ENCODE data around the gene SEMA3D.

Gene SEMA3D

GRCh38 chr7:85070967-85071628, 115.8 kb downstream of the SEMA3D start:
- Histone ChIP-seq H3K4me1 (ENCODE audit: low read length) (no peaks in the 10 kb centered on the region), H3K79me2 (ENCODE audit: low read length) (no peaks in the 10 kb centered on the region), H3K9me3 (ENCODE audit: insufficient read depth, low read length) (no peaks in the 10 kb centered on the region), H3K4me3 (ENCODE audit: low read length) (no peak overlapping the region), H3K27me3 (ENCODE audit: low read depth, low read length) (no peaks in the 10 kb centered on the region), H4K20me1 (ENCODE audit: insufficient read depth, low read length) (no peaks in the 10 kb centered on the region), H3K9ac (ENCODE audit: low read length) (no peak overlapping the region), H3K4me2 (ENCODE audit: low read length) (no peak overlapping the region), H3K36me3 (replicated peaks; ENCODE audit: low read depth, low read length) (no peaks in the 10 kb centered on the region), H3K27ac (ENCODE audit: low read length) (no peak overlapping the region), H2AFZ (ENCODE audit: low read depth, low read length) (no peak overlapping the region)
- TF ChIP-seq EZH2phosphoT487 (IDR thresholded peaks at IDR 0.05; ENCODE audit: low read depth): no peak
- TF ChIP-seq, protein P1, sequence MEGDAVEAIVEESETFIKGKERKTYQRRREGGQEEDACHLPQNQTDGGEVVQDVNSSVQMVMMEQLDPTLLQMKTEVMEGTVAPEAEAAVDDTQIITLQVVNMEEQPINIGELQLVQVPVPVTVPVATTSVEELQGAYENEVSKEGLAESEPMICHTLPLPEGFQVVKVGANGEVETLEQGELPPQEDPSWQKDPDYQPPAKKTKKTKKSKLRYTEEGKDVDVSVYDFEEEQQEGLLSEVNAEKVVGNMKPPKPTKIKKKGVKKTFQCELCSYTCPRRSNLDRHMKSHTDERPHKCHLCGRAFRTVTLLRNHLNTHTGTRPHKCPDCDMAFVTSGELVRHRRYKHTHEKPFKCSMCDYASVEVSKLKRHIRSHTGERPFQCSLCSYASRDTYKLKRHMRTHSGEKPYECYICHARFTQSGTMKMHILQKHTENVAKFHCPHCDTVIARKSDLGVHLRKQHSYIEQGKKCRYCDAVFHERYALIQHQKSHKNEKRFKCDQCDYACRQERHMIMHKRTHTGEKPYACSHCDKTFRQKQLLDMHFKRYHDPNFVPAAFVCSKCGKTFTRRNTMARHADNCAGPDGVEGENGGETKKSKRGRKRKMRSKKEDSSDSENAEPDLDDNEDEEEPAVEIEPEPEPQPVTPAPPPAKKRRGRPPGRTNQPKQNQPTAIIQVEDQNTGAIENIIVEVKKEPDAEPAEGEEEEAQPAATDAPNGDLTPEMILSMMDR (IDR thresholded peaks at IDR 0.05; ENCODE audit: low read depth, low read length): no peak

- Histone ChIP-seq H3K9ac (ENCODE audit: low read length) (no peak overlapping the region), H3K79me2 (ENCODE audit: low read length) (no peaks in the 10 kb centered on the region), H3K27me3 (ENCODE audit: low read depth, low read length) (no peaks in the 10 kb centered on the region), H3K36me3 (replicated peaks; ENCODE audit: low read depth, low read length) (no peaks in the 10 kb centered on the region), H3K4me2 (ENCODE audit: low read length) (no peak overlapping the region), H3K4me1 (ENCODE audit: low read length) (no peaks in the 10 kb centered on the region), H2AFZ (ENCODE audit: low read depth, low read length) (no peak overlapping the region), H3K9me3 (ENCODE audit: insufficient read depth, low read length) (no peaks in the 10 kb centered on the region), H4K20me1 (ENCODE audit: insufficient read depth, low read length) (no peaks in the 10 kb centered on the region), H3K4me3 (ENCODE audit: low read length) (no peak overlapping the region), H3K27ac (ENCODE audit: low read length) (no peak overlapping the region)
- TF ChIP-seq, protein P1 (IDR thresholded peaks at IDR 0.05; ENCODE audit: low read depth, low read length): no peak
- no peak for TF ChIP-seq EZH2phosphoT487 (IDR thresholded peaks at IDR 0.05; ENCODE audit: low read depth)
Measured at GRCh38 chr7:85068799-85069198, 118.1 kb downstream of the SEMA3D start.

- TF ChIP-seq, protein P1 (IDR thresholded peaks at IDR 0.05; ENCODE audit: low read depth, low read length): no peak
- TF ChIP-seq EZH2phosphoT487 (IDR thresholded peaks at IDR 0.05; ENCODE audit: low read depth): no peak
- H3K4me3 ChIP-seq (ENCODE audit: low read length): no peak overlapping the region
- H3K36me3 ChIP-seq (replicated peaks; ENCODE audit: low read depth, low read length): no peaks in the 10 kb centered on the region
- H3K9ac ChIP-seq (ENCODE audit: low read length): no peak overlapping the region
- no peak overlapping the region for H2AFZ ChIP-seq (ENCODE audit: low read depth, low read length)
- no peaks in the 10 kb centered on the region for H3K4me1 ChIP-seq (ENCODE audit: low read length)
- no peaks in the 10 kb centered on the region for H3K79me2 ChIP-seq (ENCODE audit: low read length)
- no peak overlapping the region for H3K27ac ChIP-seq (ENCODE audit: low read length)
- H3K9me3 ChIP-seq (ENCODE audit: insufficient read depth, low read length): no peaks in the 10 kb centered on the region
- H4K20me1 ChIP-seq (ENCODE audit: insufficient read depth, low read length): no peaks in the 10 kb centered on the region
- H3K27me3 ChIP-seq (ENCODE audit: low read depth, low read length): no peaks in the 10 kb centered on the region
- H3K4me2 ChIP-seq (ENCODE audit: low read length): no peak overlapping the region
Measured at GRCh38 chr7:85067371-85067770, 119.5 kb downstream of the SEMA3D start.

- H3K27ac ChIP-seq (ENCODE audit: low read length): no peak overlapping the region
Measured at GRCh38 chr7:85065888-85066485, 120.9 kb downstream of the SEMA3D start.

More at GRCh38 chr7:85065888-85066485, 120.9 kb downstream of the SEMA3D start:
- no peak overlapping the region for H2AFZ ChIP-seq (ENCODE audit: low read depth, low read length)
- H3K4me1 ChIP-seq (ENCODE audit: low read length): no peaks in the 10 kb centered on the region
- H3K36me3 ChIP-seq (replicated peaks; ENCODE audit: low read depth, low read length): no peaks in the 10 kb centered on the region
- no peak overlapping the region for H3K9ac ChIP-seq (ENCODE audit: low read length)
- no peaks in the 10 kb centered on the region for H3K27me3 ChIP-seq (ENCODE audit: low read depth, low read length)
- no peaks in the 10 kb centered on the region for H3K9me3 ChIP-seq (ENCODE audit: insufficient read depth, low read length)
- H3K4me2 ChIP-seq (ENCODE audit: low read length): no peak overlapping the region
- TF ChIP-seq, protein P1 (IDR thresholded peaks at IDR 0.05; ENCODE audit: low read depth, low read length): no peak
- no peak for TF ChIP-seq EZH2phosphoT487 (IDR thresholded peaks at IDR 0.05; ENCODE audit: low read depth)
- H4K20me1 ChIP-seq (ENCODE audit: insufficient read depth, low read length): no peaks in the 10 kb centered on the region
- H3K79me2 ChIP-seq (ENCODE audit: low read length): no peaks in the 10 kb centered on the region
- no peak overlapping the region for H3K4me3 ChIP-seq (ENCODE audit: low read length)
